Panc1 (cell line): ENCODE results near the gene VPS50.

ENCODE experiments used
- POLR2AphosphoS5 ChIP-seq: IDR thresholded peaks from 2 replicates; pipeline ENCODE4 v1.6.1; 2012; ENCODE audit warnings: mild to moderate bottlenecking, low read depth, low read length, moderate library complexity
- TF ChIP-seq, protein P1 (sequence below): fragments of 450-650 bp; IDR thresholded peaks from 2 replicates; pipeline ENCODE4 v1.5.1; 2017; ENCODE audit warnings: mild to moderate bottlenecking

DNA sequence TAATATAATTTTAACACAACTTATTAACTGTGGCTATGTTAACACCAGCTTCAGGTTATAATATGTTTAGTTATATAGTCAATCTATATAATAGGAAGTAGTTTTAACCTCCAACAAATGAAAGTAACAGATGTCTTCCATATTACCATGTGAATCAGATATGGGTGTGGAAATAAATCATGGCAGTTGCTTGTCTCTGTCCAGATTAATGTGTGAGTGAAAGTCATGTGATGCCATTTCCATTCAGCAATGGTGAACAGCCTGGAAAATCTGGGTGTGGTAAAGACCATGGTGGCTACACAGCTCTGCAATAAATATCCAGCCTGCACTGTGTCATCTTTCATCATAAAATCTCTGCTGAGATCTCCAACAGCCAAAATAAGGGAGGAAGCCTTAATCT, 33.7 kb upstream of the VPS50 start:
- TF ChIP-seq, protein P1, sequence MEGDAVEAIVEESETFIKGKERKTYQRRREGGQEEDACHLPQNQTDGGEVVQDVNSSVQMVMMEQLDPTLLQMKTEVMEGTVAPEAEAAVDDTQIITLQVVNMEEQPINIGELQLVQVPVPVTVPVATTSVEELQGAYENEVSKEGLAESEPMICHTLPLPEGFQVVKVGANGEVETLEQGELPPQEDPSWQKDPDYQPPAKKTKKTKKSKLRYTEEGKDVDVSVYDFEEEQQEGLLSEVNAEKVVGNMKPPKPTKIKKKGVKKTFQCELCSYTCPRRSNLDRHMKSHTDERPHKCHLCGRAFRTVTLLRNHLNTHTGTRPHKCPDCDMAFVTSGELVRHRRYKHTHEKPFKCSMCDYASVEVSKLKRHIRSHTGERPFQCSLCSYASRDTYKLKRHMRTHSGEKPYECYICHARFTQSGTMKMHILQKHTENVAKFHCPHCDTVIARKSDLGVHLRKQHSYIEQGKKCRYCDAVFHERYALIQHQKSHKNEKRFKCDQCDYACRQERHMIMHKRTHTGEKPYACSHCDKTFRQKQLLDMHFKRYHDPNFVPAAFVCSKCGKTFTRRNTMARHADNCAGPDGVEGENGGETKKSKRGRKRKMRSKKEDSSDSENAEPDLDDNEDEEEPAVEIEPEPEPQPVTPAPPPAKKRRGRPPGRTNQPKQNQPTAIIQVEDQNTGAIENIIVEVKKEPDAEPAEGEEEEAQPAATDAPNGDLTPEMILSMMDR = no peak
- TF ChIP-seq POLR2AphosphoS5 = no peak
